ENCODE measurements around the gene RTN4R.
A peak's percentile ranks its signal among the peaks of the same experiment; 100 is the strongest.

Gene RTN4R

GRCh38 chr22:20299746-20300136 is 31.6 kb upstream of the RTN4R start (continued):
- TF ChIP-seq ZNF645 (tag by site-specific recombination; IDR thresholded peaks at IDR 0.05): no peak
- TF ChIP-seq KLF9 (tag by site-specific recombination; IDR thresholded peaks at IDR 0.05; ENCODE audit: low read depth): no peak
- TF ChIP-seq GLI4 (tag by site-specific recombination; IDR thresholded peaks at IDR 0.05): no peak
- no peak for TF ChIP-seq ZNF404 (tag by site-specific recombination; IDR thresholded peaks at IDR 0.05)
- no peak for TF ChIP-seq OSR2 (tag by site-specific recombination; IDR thresholded peaks at IDR 0.05)
- TF ChIP-seq ZNF148 (tag by site-specific recombination; IDR thresholded peaks at IDR 0.05; ENCODE audit: borderline replicate concordance): no peak
- TF ChIP-seq KLF1 (tag by site-specific recombination; IDR thresholded peaks at IDR 0.05): no peak
- TF ChIP-seq HOXD13 (CRISPR knock-in tag; IDR thresholded peaks at IDR 0.05; ENCODE audit: borderline replicate concordance): no peak
- TF ChIP-seq ZNF596 (tag by site-specific recombination; IDR thresholded peaks at IDR 0.05): peak; percentile 33; the same call in 1 of the 2 replicates
- peak; percentile 70; the same call in 1 of the 2 replicates for TF ChIP-seq PBX3 (CRISPR knock-in tag; IDR thresholded peaks at IDR 0.05)
- TF ChIP-seq SP2 (tag by site-specific recombination; IDR thresholded peaks at IDR 0.05): no peak
- TF ChIP-seq ZNF670 (tag by site-specific recombination; IDR thresholded peaks at IDR 0.05; ENCODE audit: low read depth): no peak
- no peak for TF ChIP-seq ZNF768 (tag by site-specific recombination; IDR thresholded peaks at IDR 0.05)
- TF ChIP-seq ZNF394 (tag by site-specific recombination; IDR thresholded peaks at IDR 0.05; ENCODE audit: borderline replicate concordance): no peak
- TF ChIP-seq ZNF701 (tag by site-specific recombination; IDR thresholded peaks at IDR 0.05): no peak

- H3K27ac ChIP-seq (ENCODE audit: extremely low read depth, low read depth, low read length): no peak overlapping the region
- CTCF ChIA-PET: interaction anchor here (1.5 kb wide), 1 partner anchor 60 kb away, joined by 4 read pairs; no protein-coding TSS in a partner anchor
- POLR2A ChIA-PET: interaction anchor here (0.5 to 1.5 kb wide), 3 partner anchors 21 to 986 kb away, joined by 3 to 8 read pairs (median 5); partner anchors contain the start of gene DGCR6L
- no peaks in the 10 kb centered on the region for H3K36me3 ChIP-seq (ENCODE audit: control insufficient read depth in 2 of 2, insufficient read depth in 1 of 2, low read length in 2 of 2)
- no peaks in the 10 kb centered on the region for H3K4me1 ChIP-seq (ENCODE audit: control insufficient read depth, insufficient read depth, low read length)
- H3K4me3 ChIP-seq (ENCODE audit: low read depth, low read length): peak overlapping the region; percentile 41
- no peaks in the 10 kb centered on the region for H3K9me3 ChIP-seq (ENCODE audit: control insufficient read depth, insufficient read depth, low read depth, low read length)
- peak; percentile 79 for TF ChIP-seq SP3 (tag by site-specific recombination; IDR thresholded peaks at IDR 0.05)
- 0 out of 2 replicates have a peak, but pooled peaks have one; percentile 52 for TF ChIP-seq PATZ1 (tag by site-specific recombination; IDR thresholded peaks at IDR 0.05)
- TF ChIP-seq ZBTB6 (tag by site-specific recombination; IDR thresholded peaks at IDR 0.05): no peak
- TF ChIP-seq ZFHX2 (tag by site-specific recombination; conservative IDR thresholded peaks at IDR 0.05): peak; percentile 72
- TF ChIP-seq KLF8 (tag by site-specific recombination; IDR thresholded peaks at IDR 0.05): peak; percentile 39; the same call in 1 of the 2 replicates
- peak; percentile 50; the same call in 1 of the 2 replicates for TF ChIP-seq ZNF692 (tag by site-specific recombination; IDR thresholded peaks at IDR 0.05)
- TF ChIP-seq ZNF785 (tag by site-specific recombination; IDR thresholded peaks at IDR 0.05): no peak
- TF ChIP-seq BCL6B (tag by site-specific recombination; IDR thresholded peaks at IDR 0.05): no peak
These were observed 31.0 kb upstream of the RTN4R start for GRCh38 chr22:20298803-20299745.

Data from HEK293 (cell line).